A673 (cell line): ENCODE results near the gene TRAF3IP3.

Experiments
- EZH2 ChIP-seq: fragments of 200-600 bp; sonication (generic); IDR thresholded peaks from 2 replicates; pipeline ENCODE4 v1.6.1; 2017; ENCODE audit warnings: borderline replicate concordance, low read depth, mild to moderate bottlenecking, mixed read lengths, antibody characterized with exemption, low read length; ENCODE audit not compliant: poor library complexity, severe bottlenecking
- TF ChIP-seq, protein P1 (sequence below): fragments of 300-800, 200-600 bp; sonication (generic); conservative IDR thresholded peaks from 2 replicates; pipeline ENCODE4 v1.5.1; 2017; ENCODE audit warnings: low read depth, mild to moderate bottlenecking, antibody characterized with exemption, low read length, moderate library complexity, mixed read lengths

DNA sequence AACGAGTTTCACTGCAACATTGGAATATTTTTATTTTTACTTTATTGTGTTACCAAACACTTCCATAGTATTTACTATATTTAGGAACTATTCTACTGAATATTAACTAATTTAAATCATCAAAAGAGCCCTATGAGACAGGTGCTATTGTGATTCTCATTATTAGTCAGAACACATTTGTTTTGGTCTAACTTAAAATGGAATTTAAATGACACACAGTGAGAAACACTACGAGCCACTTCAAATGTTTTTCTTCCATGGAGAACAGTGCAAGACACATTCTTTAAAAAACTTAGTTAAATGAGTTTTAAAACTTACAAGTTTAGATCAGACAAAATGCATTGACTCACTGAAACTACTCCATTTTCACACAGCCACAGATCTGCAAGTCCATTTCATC, 6.6 kb upstream of the TRAF3IP3 start:
- TF ChIP-seq, protein P1, sequence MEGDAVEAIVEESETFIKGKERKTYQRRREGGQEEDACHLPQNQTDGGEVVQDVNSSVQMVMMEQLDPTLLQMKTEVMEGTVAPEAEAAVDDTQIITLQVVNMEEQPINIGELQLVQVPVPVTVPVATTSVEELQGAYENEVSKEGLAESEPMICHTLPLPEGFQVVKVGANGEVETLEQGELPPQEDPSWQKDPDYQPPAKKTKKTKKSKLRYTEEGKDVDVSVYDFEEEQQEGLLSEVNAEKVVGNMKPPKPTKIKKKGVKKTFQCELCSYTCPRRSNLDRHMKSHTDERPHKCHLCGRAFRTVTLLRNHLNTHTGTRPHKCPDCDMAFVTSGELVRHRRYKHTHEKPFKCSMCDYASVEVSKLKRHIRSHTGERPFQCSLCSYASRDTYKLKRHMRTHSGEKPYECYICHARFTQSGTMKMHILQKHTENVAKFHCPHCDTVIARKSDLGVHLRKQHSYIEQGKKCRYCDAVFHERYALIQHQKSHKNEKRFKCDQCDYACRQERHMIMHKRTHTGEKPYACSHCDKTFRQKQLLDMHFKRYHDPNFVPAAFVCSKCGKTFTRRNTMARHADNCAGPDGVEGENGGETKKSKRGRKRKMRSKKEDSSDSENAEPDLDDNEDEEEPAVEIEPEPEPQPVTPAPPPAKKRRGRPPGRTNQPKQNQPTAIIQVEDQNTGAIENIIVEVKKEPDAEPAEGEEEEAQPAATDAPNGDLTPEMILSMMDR: no peak
- no peak for TF ChIP-seq EZH2
